Sigmoid colon (tissue), 7 donors: ENCODE results near the gene RPH3AL. TPM values are rescaled to one million over a fixed set of nuclear protein-coding genes. Genes with fewer than 3 reads are reported as not detected.
"Not testable (repeated sequence)": the region's sequence is repeated elsewhere in the genome, so short reads cannot be mapped to it uniquely, and the experiment has no call there.

Experiments
- DNase-seq: peaks from one replicate; pipeline ENCODE4 v3.0.0-alpha.2; 2019
- H3K27ac ChIP-seq, 4 donors: fragments of 200-600 bp; sonication (generic); one replicate each; pipeline ENCODE4 v1.5.1; 2016 to 2019; ENCODE audit warnings: mild to moderate bottlenecking in 1 of 4
- H3K27me3 ChIP-seq, 3 donors: fragments of 200-600 bp; sonication (generic); one replicate each; pipeline ENCODE4 v1.5.1; 2019; ENCODE audit warnings: mild to moderate bottlenecking in 1 of 3
- H3K36me3 ChIP-seq, 4 donors: fragments of 200-600 bp; sonication (generic); one replicate each; pipeline ENCODE4 v1.5.1; 2016 to 2019
- H3K4me1 ChIP-seq, 4 donors: fragments of 200-600 bp; sonication (generic); one replicate each; pipeline ENCODE4 v1.5.1; 2017 to 2019
- H3K4me3 ChIP-seq, 4 donors: fragments of 200-600 bp; sonication (generic); one replicate each; pipeline ENCODE4 v1.5.1; 2017 to 2019; ENCODE audit warnings: mild to moderate bottlenecking in 2 of 4, moderate library complexity in 1 of 4
- H3K9me3 ChIP-seq, 4 donors: fragments of 200-600 bp in 3 of 4; sonication (generic) in 3 of 4; one replicate each; pipeline versions ENCODE4 v1.5.1 to v1.6.1; 2013 to 2019
- CTCF ChIP-seq, 4 experiments: fragments of 450-650 bp in 3 of 4; fragments of 200-600 bp in 1 of 4; IDR thresholded peaks; one replicate each; pipeline ENCODE4 v1.5.1; 2016 to 2019; ENCODE audit warnings: antibody characterized with exemption in 4 of 4, mild to moderate bottlenecking in 3 of 4, moderate library complexity in 2 of 4
- EP300 ChIP-seq, 4 donors: sonication (generic); formaldehyde crosslinking; IDR thresholded peaks; one replicate each; pipeline ENCODE4 v1.6.1; 2017; ENCODE audit warnings: antibody characterized with exemption in 4 of 4
- POLR2A ChIP-seq, 2 donors: fragments of 450-650 bp; IDR thresholded peaks; one replicate each; pipeline ENCODE4 v1.6.1; 2016; ENCODE audit warnings: antibody characterized with exemption in 2 of 2, mild to moderate bottlenecking in 2 of 2, moderate library complexity in 2 of 2
- POLR2AphosphoS5 ChIP-seq, 4 donors: sonication (generic); formaldehyde crosslinking; IDR thresholded peaks; one replicate each; pipeline ENCODE4 v1.6.1; 2017; ENCODE audit warnings: antibody characterized with exemption in 4 of 4
- WGBS, 2 donors: extraction: QIAGEN DNeasy Blood & Tissue Kit; methylation state at CpG; one replicate each; pipeline ENCODE4 v1.1.7; 2013; 5-methylcytosine and 5-hydroxymethylcytosine counted together
- intact Hi-C: fragments of 100-400 bp; cut with DNase I; formaldehyde crosslinking; loops from one replicate; pipeline ENCODE4 v1.15.1; 2023
- polyA plus RNA-seq, 3 donors: library from polyadenylated mRNA; stranded (reverse); fragments of 200-250 nt; gene quantifications; one replicate each; pipeline ENCODE4 v1.2.3, GENCODE V29; 2013
- total RNA-seq, 4 donors: library from RNA; depleted of rRNA; stranded (reverse); fragments of >200 nt; gene quantifications; one replicate each; pipeline ENCODE4 v1.1.0, GENCODE V29; 2016
- donor health status: healthy with polysubstance abuse.
- donor health status: Bipolar disorder and iron deficiency.
- donor health status: healthy.

The RPH3AL gene
- total and polyA plus RNA-seq, 7 donors, result 1.8 to 23.1 (median 12.7) TPM

- no peak for TF ChIP-seq EP300 (IDR thresholded peaks at IDR 0.05)
- no peak for TF ChIP-seq POLR2AphosphoS5 (IDR thresholded peaks at IDR 0.05)
- TF ChIP-seq CTCF (IDR thresholded peaks at IDR 0.05), result no peak
- TF ChIP-seq POLR2A (IDR thresholded peaks at IDR 0.05), result no peak
- no peaks in the 10 kb centered on the region for H3K27me3 ChIP-seq
- 94% methylated on average over 5 of the region's 5 CpGs for WGBS, 2 donors
- H3K4me1 ChIP-seq, result no peaks in the 10 kb centered on the region
- no peak overlapping the region for H3K4me3 ChIP-seq
- no peaks in the 10 kb centered on the region for H3K9me3 ChIP-seq
- DNase-seq, result no peak
- no peaks in the 10 kb centered on the region for H3K36me3 ChIP-seq
- H3K27ac ChIP-seq, result no peak overlapping the region
- intact Hi-C loops, result no loop called here
Measured at GRCh38 chr17:278676-279059, 73.9 kb downstream of the RPH3AL start.

GRCh38 chr17:278055-278675 lies 74.4 kb downstream of the RPH3AL start:
- whole genome bisulfite sequencing, 2 donors, result 92% methylated on average over 12 of the region's 12 CpGs
- Histone ChIP-seq H3K4me3 (no peak overlapping the region), H3K27ac (no peak overlapping the region), H3K9me3 (no peaks in the 10 kb centered on the region), H3K36me3 (no peaks in the 10 kb centered on the region), H3K27me3 (no peaks in the 10 kb centered on the region), H3K4me1 (no peaks in the 10 kb centered on the region)
- intact Hi-C loops, result no loop called here
- no peak for DNase-seq
- TF ChIP-seq CTCF (IDR thresholded peaks at IDR 0.05), result no peak
- TF ChIP-seq POLR2A (IDR thresholded peaks at IDR 0.05), result no peak
- no peak for TF ChIP-seq EP300 (IDR thresholded peaks at IDR 0.05)
- no peak for TF ChIP-seq POLR2AphosphoS5 (IDR thresholded peaks at IDR 0.05)

- Histone ChIP-seq H3K9me3 (no peaks in the 10 kb centered on the region), H3K36me3 (no peaks in the 10 kb centered on the region), H3K27me3 (no peaks in the 10 kb centered on the region), H3K27ac (no peak overlapping the region), H3K4me3 (no peak overlapping the region), H3K4me1 (no peaks in the 10 kb centered on the region)
- 95 to 96% methylated on average over 5 of the region's 5 CpGs for WGBS, 2 donors
- no peak for DNase-seq
- TF ChIP-seq POLR2A (IDR thresholded peaks at IDR 0.05), result no peak
- no peak for TF ChIP-seq EP300 (IDR thresholded peaks at IDR 0.05)
- TF ChIP-seq POLR2AphosphoS5 (IDR thresholded peaks at IDR 0.05), result no peak
- no peak for TF ChIP-seq CTCF (IDR thresholded peaks at IDR 0.05)
- intact Hi-C loops, result no loop called here
Measured at GRCh38 chr17:274902-275301, 77.7 kb downstream of the RPH3AL start.

GRCh38 chr17:273981-274832 lies 78.4 kb downstream of the RPH3AL start:
- no peaks in the 10 kb centered on the region for H3K9me3 ChIP-seq
- H3K27ac ChIP-seq, result no peak overlapping the region
- WGBS, 2 donors, result 89 to 92% methylated on average over 28 of the region's 28 CpGs
- no peaks in the 10 kb centered on the region for H3K36me3 ChIP-seq
- no peaks in the 10 kb centered on the region for H3K27me3 ChIP-seq
- intact Hi-C loops, result no loop called here
- no peaks in the 10 kb centered on the region for H3K4me1 ChIP-seq
- peak; percentile 47 for DNase-seq
- no peak overlapping the region for H3K4me3 ChIP-seq
- TF ChIP-seq POLR2A (IDR thresholded peaks at IDR 0.05) (no peak), EP300 (IDR thresholded peaks at IDR 0.05) (no peak), POLR2AphosphoS5 (IDR thresholded peaks at IDR 0.05) (no peak), CTCF (IDR thresholded peaks at IDR 0.05) (no peak)

- H3K27ac ChIP-seq, H3K27me3 ChIP-seq, H3K36me3 ChIP-seq, H3K4me1 ChIP-seq, H3K4me3 ChIP-seq, H3K9me3 ChIP-seq, intact Hi-C loops: not testable (repeated sequence)
- peak; percentile 49 for DNase-seq
- WGBS, 2 donors, result 80 to 85% methylated on average over 25 to 26 of the region's 26 CpGs
Measured at GRCh38 chr17:272856-273255, 79.8 kb downstream of the RPH3AL start.

- H3K36me3 ChIP-seq, H3K27me3 ChIP-seq, H3K4me3 ChIP-seq, H3K4me1 ChIP-seq, DNase-seq, H3K9me3 ChIP-seq, H3K27ac ChIP-seq, intact Hi-C loops: not testable (repeated sequence)
- 92 to 100% methylated on average over 1 to 2 of the region's 4 CpGs for WGBS, 2 donors
Measured at GRCh38 chr17:271928-272623, 80.5 kb downstream of the RPH3AL start.
